ENCODE data around the gene TBL1X. TPM values are rescaled to one million over a fixed set of nuclear protein-coding genes. Genes with fewer than 3 reads are reported as not detected.

TBL1X gene
- total RNA-seq, 4 donors from 2014 or later = 27.7 to 49.1 (median 39.6) TPM

- no peak for TF ChIP-seq EP300 (IDR thresholded peaks at IDR 0.05)
- no peak for TF ChIP-seq POLR2AphosphoS5 (IDR thresholded peaks at IDR 0.05)
- no peak for TF ChIP-seq CTCF (IDR thresholded peaks at IDR 0.05)
- no peak for TF ChIP-seq POLR2A (IDR thresholded peaks at IDR 0.05)
- no peaks in the 10 kb centered on the region for H3K27me3 ChIP-seq
- whole genome bisulfite sequencing, 2 donors (ENCODE audit: low coverage in 1 of 2) = 32 to 36% methylated on average over 3 to 5 of the region's 6 CpGs
- no peaks in the 10 kb centered on the region for H3K36me3 ChIP-seq
- peaks cover 0 to 31% (median 3%) of the 10 kb centered on the region in 3 donors for H3K4me1 ChIP-seq
- H3K4me3 ChIP-seq = no peak overlapping the region
- no peaks in the 10 kb centered on the region for H3K9me3 ChIP-seq
- H3K27ac ChIP-seq = peak overlapping the region; percentile 39 to 94 (median 88)
- ATAC-seq = no peak
Observed at GRCh38 chrX:9462456-9462855, 2.4 kb upstream of the TBL1X start.

- whole genome bisulfite sequencing, 2 donors (ENCODE audit: low coverage in 1 of 2) = no CpG with 5 or more reads among the region's 87 CpGs
- no peak for ATAC-seq
- peaks cover 0 to 50% (median 3%) of the 10 kb centered on the region in 3 donors for H3K4me1 ChIP-seq
Observed at GRCh38 chrX:9465380-9466123, 694 bp downstream of the TBL1X start.

GRCh38 chrX:9466124-9466495, 1.3 kb downstream of the TBL1X start:
- no CpG with 5 or more reads among the region's 31 CpGs for WGBS, 2 donors (ENCODE audit: low coverage in 1 of 2)
- H3K27ac ChIP-seq = peak overlapping the region; percentile 73 to 94 (median 88)
- H3K4me3 ChIP-seq = peak overlapping the region; percentile 76 to 77
- H3K36me3 ChIP-seq = no peaks in the 10 kb centered on the region
- ATAC-seq = no peak
- H3K27me3 ChIP-seq = no peaks in the 10 kb centered on the region
- TF ChIP-seq POLR2AphosphoS5 (IDR thresholded peaks at IDR 0.05) (peak; percentile 6), EP300 (IDR thresholded peaks at IDR 0.05) (no peak)
- no peaks in the 10 kb centered on the region for H3K9me3 ChIP-seq
- peaks cover 0 to 51% (median 3%) of the 10 kb centered on the region in 3 donors for H3K4me1 ChIP-seq

More at GRCh38 chrX:9465380-9466123, 694 bp downstream of the TBL1X start:
- no peaks in the 10 kb centered on the region for H3K36me3 ChIP-seq
- no peak for TF ChIP-seq POLR2AphosphoS5 (IDR thresholded peaks at IDR 0.05)
- TF ChIP-seq CTCF (IDR thresholded peaks at IDR 0.05) = no peak
- no peak for TF ChIP-seq POLR2A (IDR thresholded peaks at IDR 0.05)
- TF ChIP-seq EP300 (IDR thresholded peaks at IDR 0.05) = no peak
- H3K9me3 ChIP-seq = no peaks in the 10 kb centered on the region
- H3K27me3 ChIP-seq = no peaks in the 10 kb centered on the region
- H3K4me3 ChIP-seq = peak overlapping the region; percentile 76 to 77
- H3K27ac ChIP-seq = peak overlapping the region; percentile 73 to 94 (median 88)

GRCh38 chrX:9466736-9467135, 1.9 kb downstream of the TBL1X start:
- peaks cover 0 to 57% (median 3%) of the 10 kb centered on the region in 3 donors for H3K4me1 ChIP-seq
- TF ChIP-seq POLR2A (IDR thresholded peaks at IDR 0.05) (no peak), POLR2AphosphoS5 (IDR thresholded peaks at IDR 0.05) (no peak), CTCF (IDR thresholded peaks at IDR 0.05) (no peak), EP300 (IDR thresholded peaks at IDR 0.05) (no peak)
- peak overlapping the region; percentile 76 to 77 for H3K4me3 ChIP-seq
- H3K27ac ChIP-seq = peak overlapping the region; percentile 73 to 94 (median 88)
- no peaks in the 10 kb centered on the region for H3K36me3 ChIP-seq
- H3K27me3 ChIP-seq = no peaks in the 10 kb centered on the region
- no peak for ATAC-seq
- 41 to 79% methylated on average over 6 of the region's 6 CpGs for WGBS, 2 donors (ENCODE audit: low coverage in 1 of 2)
- no peaks in the 10 kb centered on the region for H3K9me3 ChIP-seq

- Histone ChIP-seq H3K4me3 (peak overlapping the region; percentile 76 to 77), H3K4me1 (peaks cover 0 to 61% (median 3%) of the 10 kb centered on the region in 3 donors), H3K27me3 (no peaks in the 10 kb centered on the region), H3K27ac (peak overlapping the region; percentile 41 to 94 (median 82)), H3K36me3 (no peaks in the 10 kb centered on the region), H3K9me3 (no peaks in the 10 kb centered on the region)
- ATAC-seq = no peak
- 30 to 34% methylated on average over 3 to 4 of the region's 11 CpGs for WGBS, 2 donors (ENCODE audit: low coverage in 1 of 2)
- TF ChIP-seq EP300 (IDR thresholded peaks at IDR 0.05) = no peak
- no peak for TF ChIP-seq POLR2A (IDR thresholded peaks at IDR 0.05)
- TF ChIP-seq CTCF (IDR thresholded peaks at IDR 0.05) = no peak
- no peak for TF ChIP-seq POLR2AphosphoS5 (IDR thresholded peaks at IDR 0.05)
Observed at GRCh38 chrX:9467146-9467545, 2.3 kb downstream of the TBL1X start.
